ENCODE measurements around the gene HSD17B3.
"Not testable (repeated sequence)": the region's sequence is repeated elsewhere in the genome, so short reads cannot be mapped to it uniquely, and the experiment has no call there.

The HSD17B3 gene

GRCh38 chr9:96322210-96322609 lies 20.2 kb upstream of the HSD17B3 start:
- not testable (repeated sequence) for H3K27me3 Mint-ChIP-seq, H3K36me3 Mint-ChIP-seq, H3K27ac Mint-ChIP-seq, H3K4me3 Mint-ChIP-seq, H3K4me1 Mint-ChIP-seq, ATAC-seq, H3K9me3 Mint-ChIP-seq

- Mint-ChIP-seq H3K4me3 (no peak overlapping the region), H3K36me3 (no peaks in the 10 kb centered on the region), H3K9me3 (no peaks in the 10 kb centered on the region), H3K4me1 (peaks cover 6% of the 10 kb centered on the region), H3K27ac (no peak overlapping the region), H3K27me3 (no peaks in the 10 kb centered on the region)
- no peak for ATAC-seq
Observed at GRCh38 chr9:96321515-96321914, 19.5 kb upstream of the HSD17B3 start.

GRCh38 chr9:96320749-96321280 lies 18.8 kb upstream of the HSD17B3 start:
- Mint-ChIP-seq H3K4me1 (peaks cover 6% of the 10 kb centered on the region), H3K27me3 (no peaks in the 10 kb centered on the region), H3K36me3 (no peaks in the 10 kb centered on the region), H3K4me3 (no peak overlapping the region), H3K27ac (no peak overlapping the region), H3K9me3 (no peaks in the 10 kb centered on the region)
- ATAC-seq, result no peak

GRCh38 chr9:96318921-96319565 lies 17.1 kb upstream of the HSD17B3 start:
- Mint-ChIP-seq H3K4me1 (peaks cover 6% of the 10 kb centered on the region), H3K27me3 (no peaks in the 10 kb centered on the region), H3K27ac (no peak overlapping the region), H3K36me3 (no peaks in the 10 kb centered on the region), H3K9me3 (no peaks in the 10 kb centered on the region), H3K4me3 (no peak overlapping the region)
- ATAC-seq, result no peak

- peaks cover 4% of the 10 kb centered on the region for H3K27me3 Mint-ChIP-seq
- peaks cover 6% of the 10 kb centered on the region for H3K4me1 Mint-ChIP-seq
- no peak overlapping the region for H3K27ac Mint-ChIP-seq
- peaks cover 11% of the 10 kb centered on the region for H3K36me3 Mint-ChIP-seq
- ATAC-seq, result no peak
- peaks cover 12% of the 10 kb centered on the region for H3K9me3 Mint-ChIP-seq
- no peak overlapping the region for H3K4me3 Mint-ChIP-seq
Observed at GRCh38 chr9:96317335-96317980, 15.5 kb upstream of the HSD17B3 start.

- no peak overlapping the region for H3K4me3 Mint-ChIP-seq
- H3K4me1 Mint-ChIP-seq, result no peaks in the 10 kb centered on the region
- H3K36me3 Mint-ChIP-seq, result peaks cover 17% of the 10 kb centered on the region
- H3K27me3 Mint-ChIP-seq, result peaks cover 13% of the 10 kb centered on the region
- no peak for ATAC-seq
- no peak overlapping the region for H3K27ac Mint-ChIP-seq
- peaks cover 21% of the 10 kb centered on the region for H3K9me3 Mint-ChIP-seq
Observed at GRCh38 chr9:96309850-96310249, 7.9 kb upstream of the HSD17B3 start.

GRCh38 chr9:96306958-96307357 lies 5.0 kb upstream of the HSD17B3 start:
- not testable (repeated sequence) for H3K27ac Mint-ChIP-seq, H3K27me3 Mint-ChIP-seq, H3K4me1 Mint-ChIP-seq, H3K36me3 Mint-ChIP-seq, H3K4me3 Mint-ChIP-seq, ATAC-seq
- H3K9me3 Mint-ChIP-seq, result peaks cover 10% of the 10 kb centered on the region

- no peak for ATAC-seq
- H3K4me1 Mint-ChIP-seq, result no peaks in the 10 kb centered on the region
- no peaks in the 10 kb centered on the region for H3K36me3 Mint-ChIP-seq
- H3K4me3 Mint-ChIP-seq, result no peak overlapping the region
- H3K9me3 Mint-ChIP-seq, result peaks cover 5% of the 10 kb centered on the region
- no peak overlapping the region for H3K27ac Mint-ChIP-seq
- H3K27me3 Mint-ChIP-seq, result no peaks in the 10 kb centered on the region
Observed at GRCh38 chr9:96305171-96305570, 3.2 kb upstream of the HSD17B3 start.

- no peaks in the 10 kb centered on the region for H3K36me3 Mint-ChIP-seq
- H3K27me3 Mint-ChIP-seq, result no peaks in the 10 kb centered on the region
- H3K9me3 Mint-ChIP-seq, result peaks cover 5% of the 10 kb centered on the region
- H3K27ac Mint-ChIP-seq, result no peak overlapping the region
- ATAC-seq, result no peak
- no peak overlapping the region for H3K4me3 Mint-ChIP-seq
- no peaks in the 10 kb centered on the region for H3K4me1 Mint-ChIP-seq
Observed at GRCh38 chr9:96304230-96304629, 2.3 kb upstream of the HSD17B3 start.

- peaks cover 11% of the 10 kb centered on the region for H3K9me3 Mint-ChIP-seq
- ATAC-seq, result no peak
- peaks cover 7% of the 10 kb centered on the region for H3K36me3 Mint-ChIP-seq
- H3K27ac Mint-ChIP-seq, result no peak overlapping the region
- H3K27me3 Mint-ChIP-seq, result peaks cover 9% of the 10 kb centered on the region
- H3K4me1 Mint-ChIP-seq, result no peaks in the 10 kb centered on the region
- H3K4me3 Mint-ChIP-seq, result no peak overlapping the region
Observed at GRCh38 chr9:96299823-96300222, 2.2 kb downstream of the HSD17B3 start.

- peaks cover 9% of the 10 kb centered on the region for H3K27me3 Mint-ChIP-seq
- H3K36me3 Mint-ChIP-seq, result peaks cover 7% of the 10 kb centered on the region
- ATAC-seq, result no peak
- H3K27ac Mint-ChIP-seq, result no peak overlapping the region
- no peaks in the 10 kb centered on the region for H3K4me1 Mint-ChIP-seq
- H3K4me3 Mint-ChIP-seq, result no peak overlapping the region
- H3K9me3 Mint-ChIP-seq, result peaks cover 5% of the 10 kb centered on the region
Observed at GRCh38 chr9:96294159-96294545, 7.8 kb downstream of the HSD17B3 start.

- no peak overlapping the region for H3K4me3 Mint-ChIP-seq
Observed at GRCh38 chr9:96293498-96294158, 8.3 kb downstream of the HSD17B3 start.

GRCh38 chr9:96289392-96289791 lies 12.6 kb downstream of the HSD17B3 start:
- H3K36me3 Mint-ChIP-seq, result no peaks in the 10 kb centered on the region
- no peak for ATAC-seq
- H3K4me3 Mint-ChIP-seq, result no peak overlapping the region
- H3K27ac Mint-ChIP-seq, result no peak overlapping the region
- H3K9me3 Mint-ChIP-seq, result no peaks in the 10 kb centered on the region
- H3K4me1 Mint-ChIP-seq, result no peaks in the 10 kb centered on the region
- H3K27me3 Mint-ChIP-seq, result peaks cover 10% of the 10 kb centered on the region

More at GRCh38 chr9:96293498-96294158, 8.3 kb downstream of the HSD17B3 start:
- peaks cover 9% of the 10 kb centered on the region for H3K27me3 Mint-ChIP-seq
- H3K27ac Mint-ChIP-seq, result no peak overlapping the region
- no peaks in the 10 kb centered on the region for H3K4me1 Mint-ChIP-seq
- ATAC-seq, result no peak
- peaks cover 5% of the 10 kb centered on the region for H3K9me3 Mint-ChIP-seq
- peaks cover 7% of the 10 kb centered on the region for H3K36me3 Mint-ChIP-seq

- ATAC-seq, result no peak
- no peak overlapping the region for H3K27ac Mint-ChIP-seq
- H3K36me3 Mint-ChIP-seq, result no peaks in the 10 kb centered on the region
- peaks cover 27% of the 10 kb centered on the region for H3K27me3 Mint-ChIP-seq
- no peaks in the 10 kb centered on the region for H3K4me1 Mint-ChIP-seq
- H3K9me3 Mint-ChIP-seq, result peaks cover 3% of the 10 kb centered on the region
- H3K4me3 Mint-ChIP-seq, result no peak overlapping the region
Observed at GRCh38 chr9:96281641-96282040, 20.3 kb downstream of the HSD17B3 start.

- peaks cover 13% of the 10 kb centered on the region for H3K9me3 Mint-ChIP-seq
- no peaks in the 10 kb centered on the region for H3K36me3 Mint-ChIP-seq
- no peak for ATAC-seq
- H3K4me3 Mint-ChIP-seq, result no peak overlapping the region
- no peaks in the 10 kb centered on the region for H3K4me1 Mint-ChIP-seq
- H3K27me3 Mint-ChIP-seq, result peaks cover 27% of the 10 kb centered on the region
- no peak overlapping the region for H3K27ac Mint-ChIP-seq
Observed at GRCh38 chr9:96279932-96280331, 22.0 kb downstream of the HSD17B3 start.

- Mint-ChIP-seq H3K27me3 (peaks cover 15% of the 10 kb centered on the region), H3K4me1 (no peaks in the 10 kb centered on the region), H3K4me3 (no peak overlapping the region), H3K36me3 (peaks cover 7% of the 10 kb centered on the region), H3K27ac (no peak overlapping the region), H3K9me3 (peaks cover 23% of the 10 kb centered on the region)
- ATAC-seq, result no peak
Observed at GRCh38 chr9:96274939-96275338, 27.0 kb downstream of the HSD17B3 start.

Measured in stimulated activated memory B cell treated with anti-CD40 and anti-IgM and Interleukin-4, amounts not matched to agents 10 μg/mL and 1 μg/mL and 100 μg/mL, for 72 hours (primary cell).